Prostate gland (tissue), 2 donors: ENCODE data around the gene PHLDA2.

Experiments
- CTCF ChIP-seq, 4 experiments: fragments of 200-600 bp in 2 of 4; fragments of 450-650 bp in 2 of 4; sonication (generic) in 2 of 4; IDR thresholded peaks; 1 replicate in 3 of 4; 2 replicates in 1 of 4; pipeline ENCODE4 v1.5.1; 2016 to 2019; ENCODE audit warnings: antibody characterized with exemption in 4 of 4, mild to moderate bottlenecking in 2 of 4, moderate library complexity in 2 of 4
- POLR2A ChIP-seq: fragments of 450-650 bp; IDR thresholded peaks from one replicate; pipeline ENCODE4 v1.6.1; 2016; ENCODE audit warnings: antibody characterized with exemption, mild to moderate bottlenecking

GRCh38 chr11:2914455-2915195 is 14.6 kb downstream of the PHLDA2 start:
- TF ChIP-seq CTCF (IDR thresholded peaks at IDR 0.05), result no peak
- TF ChIP-seq POLR2A, result no peak
